Sigmoid colon (tissue), 4 donors: ENCODE data around the gene RAB3GAP2.

Experiments used
- EP300 ChIP-seq, 4 donors: sonication (generic); formaldehyde crosslinking; IDR thresholded peaks; one replicate each; pipeline ENCODE4 v1.6.1; 2017; ENCODE audit warnings: antibody characterized with exemption in 4 of 4
- POLR2A ChIP-seq, 2 donors: fragments of 450-650 bp; IDR thresholded peaks; one replicate each; pipeline ENCODE4 v1.6.1; 2016; ENCODE audit warnings: antibody characterized with exemption in 2 of 2, mild to moderate bottlenecking in 2 of 2, moderate library complexity in 2 of 2
- POLR2AphosphoS5 ChIP-seq, 4 donors: sonication (generic); formaldehyde crosslinking; IDR thresholded peaks; one replicate each; pipeline ENCODE4 v1.6.1; 2017; ENCODE audit warnings: antibody characterized with exemption in 4 of 4
- TF ChIP-seq, protein P1 (sequence below), 4 experiments: fragments of 450-650 bp in 3 of 4; fragments of 200-600 bp in 1 of 4; IDR thresholded peaks; one replicate each; pipeline ENCODE4 v1.5.1; 2016 to 2019; ENCODE audit warnings: antibody characterized with exemption in 4 of 4, mild to moderate bottlenecking in 3 of 4, moderate library complexity in 2 of 4

DNA sequence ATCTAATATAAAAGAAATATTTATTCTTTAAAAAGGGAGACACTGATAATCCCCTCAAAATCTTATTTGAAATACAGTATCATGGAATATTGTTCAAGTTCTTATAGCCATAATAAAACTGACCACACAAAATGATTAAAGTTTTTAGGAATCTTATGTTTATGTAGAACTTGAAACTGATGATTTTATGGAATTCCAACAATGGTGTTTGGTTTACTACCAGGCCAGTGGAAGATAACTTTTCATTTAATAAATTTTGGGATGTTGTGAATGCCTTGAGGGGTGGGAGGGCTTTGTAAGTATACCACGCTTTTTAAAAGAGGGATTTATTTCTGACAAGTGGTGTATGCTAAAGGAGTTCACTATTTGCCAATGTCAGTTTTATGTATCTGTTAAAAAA is 87.7 kb downstream of the RAB3GAP2 start:
- TF ChIP-seq, protein P1, sequence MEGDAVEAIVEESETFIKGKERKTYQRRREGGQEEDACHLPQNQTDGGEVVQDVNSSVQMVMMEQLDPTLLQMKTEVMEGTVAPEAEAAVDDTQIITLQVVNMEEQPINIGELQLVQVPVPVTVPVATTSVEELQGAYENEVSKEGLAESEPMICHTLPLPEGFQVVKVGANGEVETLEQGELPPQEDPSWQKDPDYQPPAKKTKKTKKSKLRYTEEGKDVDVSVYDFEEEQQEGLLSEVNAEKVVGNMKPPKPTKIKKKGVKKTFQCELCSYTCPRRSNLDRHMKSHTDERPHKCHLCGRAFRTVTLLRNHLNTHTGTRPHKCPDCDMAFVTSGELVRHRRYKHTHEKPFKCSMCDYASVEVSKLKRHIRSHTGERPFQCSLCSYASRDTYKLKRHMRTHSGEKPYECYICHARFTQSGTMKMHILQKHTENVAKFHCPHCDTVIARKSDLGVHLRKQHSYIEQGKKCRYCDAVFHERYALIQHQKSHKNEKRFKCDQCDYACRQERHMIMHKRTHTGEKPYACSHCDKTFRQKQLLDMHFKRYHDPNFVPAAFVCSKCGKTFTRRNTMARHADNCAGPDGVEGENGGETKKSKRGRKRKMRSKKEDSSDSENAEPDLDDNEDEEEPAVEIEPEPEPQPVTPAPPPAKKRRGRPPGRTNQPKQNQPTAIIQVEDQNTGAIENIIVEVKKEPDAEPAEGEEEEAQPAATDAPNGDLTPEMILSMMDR (IDR thresholded peaks at IDR 0.05), result no peak
- TF ChIP-seq POLR2A (IDR thresholded peaks at IDR 0.05), result no peak
- no peak for TF ChIP-seq POLR2AphosphoS5 (IDR thresholded peaks at IDR 0.05)
- TF ChIP-seq EP300 (IDR thresholded peaks at IDR 0.05), result no peak
